Measurements from ENCODE around the gene CSTPP1.

- TF ChIP-seq CTCF (IDR thresholded peaks at IDR 0.05) (no peak), EZH2 (IDR thresholded peaks at IDR 0.05; ENCODE audit: borderline replicate concordance, insufficient read depth, low read depth, low read length, poor library complexity, severe bottlenecking) (no peak)
Observed at GRCh38 chr11:47021965-47022364, 85.4 kb downstream of the CSTPP1 start.
